Neural cell (in vitro differentiated cells): Measurements from ENCODE around the gene ENO3.

Experiments
- CTCF ChIP-seq: fragments of 450-650 bp; IDR thresholded peaks from 2 replicates; pipeline ENCODE4 v1.5.1; 2014; ENCODE audit warnings: antibody characterized with exemption, mild to moderate bottlenecking, moderate library complexity; ENCODE audit not compliant: poor library complexity, severe bottlenecking
- EP300 ChIP-seq: fragments of 450-650 bp; conservative IDR thresholded peaks from 2 replicates; pipeline ENCODE4 v1.6.1; 2014; ENCODE audit warnings: antibody characterized with exemption, mild to moderate bottlenecking, moderate library complexity; ENCODE audit not compliant: poor library complexity, severe bottlenecking
- EZH2 ChIP-seq: fragments of 200-600, 300-800 bp; shearing (Covaris generic), sonication (generic); IDR thresholded peaks from 2 replicates; pipeline ENCODE4 v1.6.1; 2014; ENCODE audit warnings: antibody characterized with exemption, low read length, borderline replicate concordance, mild to moderate bottlenecking; ENCODE audit not compliant: insufficient read depth, poor library complexity, severe bottlenecking
- REST ChIP-seq: IDR thresholded peaks from 2 replicates; pipeline ENCODE4 v1.6.1; 2012; ENCODE audit warnings: borderline replicate concordance
- SMC3 ChIP-seq: fragments of 450-650 bp; conservative IDR thresholded peaks from 2 replicates; pipeline ENCODE4 v1.6.1; 2014; ENCODE audit warnings: antibody characterized with exemption, mild to moderate bottlenecking, moderate library complexity; ENCODE audit not compliant: poor library complexity
- TAF1 ChIP-seq: IDR thresholded peaks from 2 replicates; pipeline ENCODE4 v1.6.1; 2012; ENCODE audit warnings: low read depth

GRCh38 chr17:4934173-4934979 is 16.5 kb upstream of the ENO3 start:
- no peak for TF ChIP-seq CTCF
- no peak for TF ChIP-seq EP300
- no peak for TF ChIP-seq EZH2
- TF ChIP-seq TAF1: no peak
- TF ChIP-seq SMC3: no peak
- TF ChIP-seq REST: no peak
